ENCODE results near the gene AGAP1.

Gene AGAP1

DNA sequence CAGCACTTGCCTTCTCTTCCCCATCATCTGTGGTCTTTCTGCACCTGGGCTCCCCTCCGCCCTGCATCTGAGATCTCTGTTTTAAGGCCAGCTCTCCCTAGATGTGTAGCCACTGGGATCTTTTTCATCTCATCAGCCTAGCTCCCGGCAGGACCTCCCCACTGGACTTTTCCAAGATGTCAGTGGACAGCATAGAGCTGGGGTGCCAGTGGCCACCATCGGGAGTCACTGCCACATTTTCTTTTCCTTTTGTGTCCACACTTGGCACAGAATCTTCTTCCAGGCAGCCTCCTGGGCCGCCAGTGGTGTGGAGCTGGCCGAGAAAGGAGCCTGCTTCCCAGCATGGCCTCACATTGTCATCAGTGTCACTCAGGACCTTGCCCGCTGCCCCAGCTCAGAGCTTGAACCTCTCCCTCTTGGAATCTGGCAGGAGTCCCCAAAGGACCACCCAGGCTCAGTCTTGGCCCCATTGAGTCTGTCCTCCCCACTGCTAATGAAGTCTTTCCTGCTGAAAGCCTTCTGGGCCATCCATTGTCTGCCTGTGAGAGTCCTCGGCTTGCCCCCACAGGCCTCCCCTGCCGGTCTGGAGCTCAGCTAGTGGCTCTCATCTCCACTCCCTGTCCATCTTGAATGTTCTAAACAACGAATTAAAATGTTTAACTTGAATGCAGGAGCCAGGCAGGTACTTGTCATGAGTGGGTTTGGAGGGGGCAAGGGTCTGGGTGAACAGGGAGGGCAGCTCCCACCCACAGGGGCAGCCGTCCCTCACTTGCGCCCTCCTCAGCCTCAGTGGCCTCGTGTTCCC is 349.9 kb downstream of the AGAP1 start:
- DNase-seq (ENCODE audit: low read depth, low spot score) = no peak

DNA sequence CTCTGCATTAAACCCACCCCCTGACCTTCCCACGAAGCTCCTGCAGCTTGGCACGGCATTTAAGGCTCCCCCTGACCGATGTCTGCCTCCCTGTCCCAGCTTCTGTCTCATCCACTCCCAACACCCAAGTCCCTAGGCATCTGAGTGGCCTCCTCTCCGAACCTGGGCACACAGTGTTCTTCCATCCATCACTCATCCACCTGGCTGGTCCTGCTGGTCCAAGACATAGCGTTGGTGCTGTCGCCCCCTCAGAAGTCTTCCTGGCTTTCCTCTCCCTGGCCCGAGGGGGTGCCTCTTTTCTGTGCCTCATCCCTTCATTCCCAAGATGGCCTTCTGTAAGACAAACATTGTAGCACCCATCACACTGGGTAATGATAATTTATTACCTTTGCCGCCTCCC is 350.7 kb downstream of the AGAP1 start:
- DNase-seq (ENCODE audit: low read depth, low spot score) = no peak

DNA sequence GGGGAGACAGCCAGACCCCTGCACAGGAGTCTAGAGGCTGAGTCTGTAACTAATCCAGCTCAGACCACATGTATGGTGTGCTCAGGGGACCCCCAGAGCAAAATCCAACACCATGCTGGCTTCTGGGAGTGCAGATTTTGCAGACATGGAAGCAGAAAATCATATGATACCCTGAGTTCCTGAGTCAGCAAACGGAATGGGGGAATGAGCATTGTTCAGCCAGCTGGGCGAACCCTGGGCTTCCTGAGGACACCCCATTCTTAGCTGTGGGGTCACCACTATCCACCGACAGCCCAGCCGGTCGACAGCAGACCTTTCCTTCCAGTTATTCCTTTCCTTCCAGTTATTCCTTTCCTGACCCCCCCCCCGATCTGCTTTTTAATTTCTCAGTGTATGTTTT is 351.4 kb downstream of the AGAP1 start:
- DNase-seq (ENCODE audit: low read depth, low spot score) = no peak

DNA sequence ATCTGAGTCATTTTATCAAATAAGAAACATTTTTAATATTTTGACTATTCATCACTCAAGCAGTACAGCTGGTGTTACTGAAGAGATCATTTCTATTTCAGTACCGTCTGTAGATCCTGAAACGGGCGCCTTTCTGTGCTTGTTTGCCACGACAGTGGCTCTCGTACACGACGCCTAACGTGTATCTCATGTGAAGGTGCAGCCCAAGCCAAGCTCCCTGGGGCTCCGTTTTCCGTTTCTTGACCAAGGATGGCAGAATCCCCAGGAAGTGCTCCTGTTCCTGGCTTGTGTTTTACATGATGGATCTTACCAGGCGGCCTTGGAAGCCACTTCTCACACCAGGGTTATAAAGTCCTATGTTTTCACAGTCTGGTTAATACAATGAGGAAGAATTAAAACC is 353.7 kb downstream of the AGAP1 start:
- no peak for DNase-seq (ENCODE audit: low read depth, low spot score)

DNA sequence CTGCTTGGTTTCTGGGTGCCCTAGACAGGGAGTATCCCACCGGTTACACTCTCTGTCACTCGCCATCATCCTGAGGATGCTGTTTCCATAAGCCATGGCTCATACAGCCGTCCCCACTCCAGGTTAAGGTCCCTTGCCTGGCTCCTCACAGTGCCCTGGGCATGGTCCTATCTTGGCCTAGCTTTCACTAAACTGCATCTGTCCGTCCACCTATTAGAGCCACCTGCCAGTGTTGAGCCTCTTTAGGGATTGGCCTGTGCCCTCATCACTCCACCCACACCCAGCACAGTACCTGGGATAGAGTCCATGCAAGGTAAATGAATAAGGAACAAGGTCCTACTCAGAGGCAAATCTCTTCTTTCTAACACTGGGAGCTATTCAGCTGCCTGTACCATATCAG is 354.2 kb downstream of the AGAP1 start:
- DNase-seq (ENCODE audit: low read depth, low spot score) = no peak

DNA sequence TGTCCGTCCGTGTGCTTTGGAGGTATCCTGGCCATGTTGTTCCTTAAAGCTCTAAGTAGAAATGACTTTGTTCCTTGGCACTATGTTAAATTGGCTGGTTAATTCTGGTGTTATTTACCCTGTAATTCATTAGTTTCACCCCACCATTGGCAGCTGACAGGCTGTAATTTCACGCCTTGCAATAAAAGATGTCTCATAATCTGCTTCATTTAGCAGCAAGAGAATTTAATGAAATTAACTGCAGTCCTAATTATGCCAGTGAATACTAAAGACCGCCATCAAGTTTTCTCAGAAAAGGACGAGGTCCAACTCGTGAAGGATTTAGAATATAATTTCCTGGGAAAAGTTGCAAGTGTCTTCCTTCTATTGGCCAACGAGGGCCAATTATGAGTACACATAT is 355.1 kb downstream of the AGAP1 start:
- no peak for DNase-seq (ENCODE audit: low read depth, low spot score)

DNA sequence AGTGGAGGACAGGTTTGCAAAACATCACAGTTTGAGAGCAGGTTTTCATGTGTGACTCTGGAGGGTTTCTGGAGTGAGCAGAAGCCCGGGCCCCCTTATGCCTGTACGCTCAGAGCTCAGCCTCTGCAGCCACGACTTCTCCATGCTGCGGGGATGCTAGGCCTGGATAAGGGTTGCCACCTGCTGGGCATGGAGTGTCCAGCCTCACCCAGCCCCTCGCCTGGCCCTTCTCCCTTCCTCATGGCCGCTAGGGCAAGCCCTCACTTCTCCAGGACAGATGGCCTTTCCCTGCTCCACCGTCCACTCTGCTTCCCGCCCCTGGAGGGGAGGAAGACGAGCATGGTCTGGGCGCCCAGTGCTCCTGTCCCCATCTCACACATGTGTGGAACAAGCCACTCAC is 355.6 kb downstream of the AGAP1 start:
- DNase-seq (ENCODE audit: low read depth, low spot score) = no peak

DNA sequence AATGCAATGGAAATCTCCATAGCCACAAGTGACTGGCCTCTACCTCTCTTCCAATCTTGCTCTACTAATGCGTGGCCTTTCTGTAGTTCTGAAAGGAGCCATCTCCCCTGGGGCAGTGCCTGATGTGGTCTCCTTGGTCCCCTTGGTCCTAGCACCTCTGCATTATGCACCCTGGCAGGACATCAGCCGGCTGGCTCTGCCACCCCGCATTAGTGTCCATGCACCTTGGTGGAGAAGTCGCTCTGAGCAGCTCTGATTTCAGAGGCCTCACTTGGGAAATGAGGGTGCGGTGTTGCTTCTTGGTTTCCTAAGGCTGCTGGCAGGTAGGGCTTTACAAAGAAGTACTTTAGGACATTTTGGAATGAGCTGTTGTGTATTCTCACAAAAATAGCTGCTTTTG is 356.4 kb downstream of the AGAP1 start:
- no peak for DNase-seq (ENCODE audit: low read depth, low spot score)

DNA sequence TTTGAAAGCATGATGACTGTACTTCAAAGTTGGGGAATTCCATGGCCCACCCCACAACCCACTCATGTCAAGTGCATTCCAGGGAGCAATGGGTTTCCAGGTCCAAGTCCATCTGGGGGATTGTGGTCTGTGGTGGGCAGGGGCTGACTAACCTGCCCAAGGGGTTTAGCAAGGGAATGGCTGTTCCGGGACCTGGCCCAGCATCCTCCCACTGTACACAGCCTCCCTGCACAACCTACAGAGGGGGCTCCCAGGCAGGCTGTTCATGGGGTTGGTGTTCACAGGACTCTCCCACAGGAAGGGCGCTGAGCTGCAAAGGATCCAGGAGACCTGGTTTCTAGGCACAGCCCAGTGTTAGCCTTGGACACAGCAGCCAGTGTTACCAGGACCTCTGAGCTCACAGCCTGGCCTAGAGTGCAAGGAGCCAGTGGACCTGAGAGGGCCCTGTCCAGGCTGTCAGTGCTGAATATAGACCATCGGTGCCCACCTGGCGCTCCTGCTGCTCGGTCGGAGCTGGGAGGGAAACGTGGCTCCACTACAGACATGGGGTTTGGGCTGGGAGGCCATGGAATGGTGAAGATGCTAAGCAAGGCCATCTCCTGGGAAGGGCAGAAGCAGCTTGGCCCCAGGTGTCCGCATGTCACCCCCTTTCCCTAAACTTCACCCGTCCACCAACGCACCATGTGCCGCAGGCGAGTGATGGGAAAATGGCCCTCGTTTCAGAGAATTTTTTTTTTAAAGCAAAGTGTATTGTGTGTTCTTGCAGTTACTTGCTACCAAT is 357.1 kb downstream of the AGAP1 start:
- no peak for DNase-seq (ENCODE audit: low read depth, low spot score)

DNA sequence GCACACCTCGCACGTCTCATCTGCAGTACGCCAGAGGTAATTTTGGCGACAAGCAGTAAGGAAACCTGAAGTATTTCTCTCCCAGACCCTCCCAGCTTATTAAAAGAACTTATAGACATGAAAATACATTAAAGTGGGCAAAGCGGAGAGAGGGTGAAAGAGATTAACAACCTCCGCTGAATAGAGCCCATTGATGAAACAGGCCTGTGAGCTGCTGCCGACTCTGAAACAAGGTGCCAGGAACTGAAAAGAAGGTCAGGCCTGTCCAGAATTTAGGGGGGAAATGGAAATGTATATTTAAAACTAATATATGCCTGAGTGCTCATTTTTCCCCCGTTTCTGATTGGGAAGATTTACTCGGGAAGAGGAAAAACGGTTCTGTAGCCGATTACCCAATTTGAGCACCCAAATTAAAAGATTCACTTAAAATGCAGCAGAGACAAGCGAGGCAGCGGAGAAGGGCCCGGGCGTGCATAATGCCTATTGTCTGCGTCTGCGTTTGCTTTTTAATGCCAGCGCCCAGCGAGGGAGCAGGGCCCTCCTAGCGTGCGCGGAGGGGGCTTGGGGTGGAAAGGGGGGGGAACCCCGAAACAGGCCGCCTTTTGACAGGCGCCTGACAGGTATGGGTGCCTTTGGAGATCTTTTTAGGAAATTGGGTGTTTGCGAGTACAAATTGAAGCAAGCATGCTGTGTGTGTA is 358.1 kb downstream of the AGAP1 start:
- no peak for DNase-seq (ENCODE audit: low read depth, low spot score)

DNA sequence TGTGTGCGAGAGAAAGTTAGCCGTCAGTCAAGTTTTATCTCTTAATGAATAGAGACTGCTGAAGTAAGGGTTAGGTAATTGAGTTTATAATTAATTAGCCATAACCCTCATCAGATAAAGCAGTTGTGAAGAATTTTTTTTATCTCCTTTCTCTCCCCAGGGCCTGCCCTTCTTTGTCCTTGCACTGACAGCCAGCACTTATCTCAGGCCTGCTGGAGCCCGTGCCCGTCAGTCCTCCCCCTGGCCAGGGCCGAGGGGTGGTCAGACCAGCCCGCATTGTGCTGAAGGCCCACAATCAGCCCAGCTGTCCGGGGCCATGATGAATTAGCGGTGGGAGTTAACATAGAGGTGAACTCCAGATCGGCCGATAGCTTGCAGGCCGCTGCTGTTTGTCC is 358.7 kb downstream of the AGAP1 start:
- no peak for DNase-seq (ENCODE audit: low read depth, low spot score)

DNA sequence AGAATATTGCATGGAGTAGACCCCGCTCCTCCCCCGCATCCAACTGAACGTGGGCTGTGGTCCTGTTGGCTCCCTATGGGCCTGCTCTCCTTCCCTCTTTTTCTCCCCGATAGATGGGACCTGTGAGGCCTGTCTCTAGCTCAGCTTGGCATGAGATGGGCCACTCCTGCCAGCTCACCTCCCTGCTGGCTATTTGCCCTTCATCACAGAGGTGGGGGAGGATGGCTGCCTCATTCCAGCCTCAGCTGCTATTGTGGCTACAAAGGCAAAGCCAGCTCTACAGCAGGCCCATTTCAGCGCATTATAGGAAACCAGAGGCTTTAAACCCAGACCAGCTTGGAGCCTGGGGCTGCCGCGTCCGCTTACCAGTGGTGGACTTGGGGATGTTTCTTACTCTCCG is 360.4 kb downstream of the AGAP1 start:
- no peak for DNase-seq (ENCODE audit: low read depth, low spot score)

DNA sequence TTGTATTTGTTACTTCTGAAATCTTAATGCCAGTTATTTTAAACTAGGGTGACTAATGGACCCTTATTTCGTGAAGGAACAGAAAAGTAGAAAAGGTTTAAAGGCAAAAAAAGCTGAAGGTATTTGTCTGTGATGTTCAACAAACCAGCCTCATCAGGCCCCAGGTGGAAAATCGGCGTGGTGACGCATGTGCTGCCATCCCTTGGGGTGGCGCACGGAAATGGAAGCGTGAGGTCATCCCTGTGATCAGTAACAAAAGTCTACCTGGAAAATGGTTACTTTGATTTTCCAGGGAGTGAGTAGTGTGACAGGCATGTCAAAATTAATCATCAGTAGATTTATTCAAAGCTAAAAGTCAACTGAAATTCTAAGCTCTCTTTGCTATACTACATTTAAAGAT is 361.2 kb downstream of the AGAP1 start:
- DNase-seq (ENCODE audit: low read depth, low spot score) = no peak

DNA sequence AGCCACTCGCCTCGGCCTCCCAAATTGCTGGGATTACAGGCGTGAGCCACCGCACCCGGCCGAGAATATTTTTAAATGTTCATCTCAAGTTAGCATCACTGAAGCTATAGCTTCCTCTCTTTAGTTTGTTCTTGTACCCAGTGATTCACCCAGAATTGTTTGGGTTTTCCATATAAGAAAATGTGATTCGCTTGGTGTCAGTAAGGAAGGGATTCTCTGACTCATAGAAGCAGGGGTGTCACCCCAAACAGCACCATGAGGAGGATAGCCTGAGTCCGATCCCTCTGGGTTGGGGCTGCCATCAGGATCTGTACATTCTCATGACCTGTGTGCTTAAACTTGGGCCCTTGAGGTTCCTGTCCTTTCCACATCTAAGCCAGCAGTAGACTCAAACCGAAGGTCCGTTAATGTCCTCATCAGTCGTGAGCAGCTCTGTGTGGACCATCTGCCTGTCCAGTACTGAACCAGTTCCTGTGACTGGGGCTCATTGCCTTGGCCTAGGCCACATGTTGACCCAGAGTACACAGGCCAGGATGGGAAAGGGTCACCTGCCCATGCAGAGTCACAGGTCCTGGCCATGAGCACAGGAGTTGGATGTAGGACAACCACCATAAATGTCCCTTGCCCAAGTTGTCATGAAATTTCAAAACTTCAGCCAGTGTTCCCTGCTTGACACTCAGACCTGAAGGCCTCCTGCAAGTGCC is 362.5 kb downstream of the AGAP1 start:
- no peak for DNase-seq (ENCODE audit: low read depth, low spot score)

DNA sequence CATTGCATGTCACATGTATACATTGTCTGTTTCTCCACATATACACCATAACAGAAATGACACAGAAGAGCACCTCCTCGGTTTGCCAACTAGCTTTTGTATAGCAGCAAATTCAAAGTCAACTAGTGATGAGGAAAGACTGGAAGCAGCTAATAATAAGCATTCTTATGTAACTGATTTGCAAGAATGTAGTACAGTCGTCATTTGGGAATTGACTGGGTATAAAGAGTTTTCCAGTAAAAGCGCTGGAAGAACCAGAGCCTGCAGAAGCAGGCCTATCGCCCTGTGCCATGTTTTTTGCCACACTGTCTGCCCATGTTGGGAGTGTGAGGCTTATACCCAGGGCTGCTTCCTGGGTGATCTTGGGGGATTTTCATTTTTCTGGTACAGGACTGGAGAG is 363.8 kb downstream of the AGAP1 start:
- DNase-seq (ENCODE audit: low read depth, low spot score) = no peak

DNA sequence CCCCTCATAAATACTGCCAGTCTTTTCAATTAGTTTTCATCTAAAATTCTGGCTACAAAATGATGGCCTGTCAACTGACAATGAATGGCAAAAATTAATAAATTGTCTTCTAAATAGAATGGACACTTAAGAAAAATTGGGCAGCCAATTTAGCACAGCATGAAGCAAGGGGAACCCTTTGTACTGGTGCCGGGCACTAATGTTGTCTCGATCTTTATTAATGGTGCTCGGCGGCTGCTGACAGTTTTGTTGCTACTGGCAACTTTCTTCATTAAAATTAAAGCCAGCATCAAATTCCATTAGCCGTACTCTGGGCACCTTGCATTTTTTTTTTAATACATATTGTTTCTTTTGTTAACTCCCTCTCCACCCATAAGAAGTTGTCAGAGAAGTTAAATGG is 365.0 kb downstream of the AGAP1 start:
- DNase-seq (ENCODE audit: low read depth, low spot score) = no peak

DNA sequence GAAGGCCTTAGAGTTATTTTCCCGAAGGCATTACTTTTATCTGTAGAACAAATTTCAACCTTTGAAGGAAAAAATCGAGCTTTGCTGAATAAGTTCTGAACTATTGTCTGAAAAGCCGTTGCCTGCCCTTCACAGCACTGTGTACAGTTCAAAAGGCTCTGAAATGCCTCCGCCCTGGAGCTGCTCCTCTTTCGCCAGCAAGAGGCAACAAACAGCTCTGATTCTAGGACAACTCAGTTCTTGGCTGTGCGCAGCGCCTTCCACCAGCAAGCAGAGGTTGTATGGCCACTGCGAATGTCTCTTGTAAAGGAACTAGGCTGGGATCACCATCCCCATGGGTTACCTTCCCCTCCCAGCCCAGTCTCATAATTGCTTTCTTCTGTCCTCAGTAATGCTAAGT is 365.8 kb downstream of the AGAP1 start:
- DNase-seq (ENCODE audit: low read depth, low spot score) = no peak

DNA sequence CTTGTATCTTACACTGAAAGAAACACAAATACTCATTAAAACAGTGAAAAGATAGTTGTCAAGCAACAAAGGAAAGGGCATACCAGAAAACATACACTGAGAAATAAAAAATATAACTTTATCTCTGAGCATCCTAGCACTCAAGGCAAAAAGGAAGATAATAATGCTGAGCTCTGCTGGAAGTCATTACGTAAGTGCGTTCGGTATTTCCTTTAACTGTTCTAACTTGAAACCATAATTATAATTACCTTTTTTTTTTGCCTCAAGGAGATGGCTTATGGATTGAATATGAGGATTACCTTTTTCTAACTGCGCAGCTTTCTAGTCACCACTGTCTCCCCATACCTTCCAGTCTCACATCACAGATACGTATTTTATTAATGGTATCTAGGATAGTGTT is 366.3 kb downstream of the AGAP1 start:
- no peak for DNase-seq (ENCODE audit: low read depth, low spot score)

DNA sequence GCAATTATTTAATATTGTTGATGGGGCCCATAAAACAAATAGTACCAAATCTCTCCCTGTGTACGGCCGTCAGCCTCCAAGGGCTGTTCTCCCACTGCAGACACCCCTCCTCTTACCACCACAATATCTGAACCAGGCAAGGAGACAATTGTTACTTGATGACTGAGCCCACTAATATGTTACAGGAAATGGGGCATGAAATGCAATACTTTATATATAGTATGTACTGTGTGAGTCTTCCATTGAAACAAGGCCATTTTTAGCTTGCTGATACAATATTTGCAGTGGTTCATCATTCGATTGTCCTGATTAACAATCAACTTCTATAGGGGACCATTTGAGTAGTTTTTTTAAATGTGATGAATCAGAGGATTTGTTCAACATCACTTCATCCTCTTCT is 367.0 kb downstream of the AGAP1 start:
- no peak for DNase-seq (ENCODE audit: low read depth, low spot score)

DNA sequence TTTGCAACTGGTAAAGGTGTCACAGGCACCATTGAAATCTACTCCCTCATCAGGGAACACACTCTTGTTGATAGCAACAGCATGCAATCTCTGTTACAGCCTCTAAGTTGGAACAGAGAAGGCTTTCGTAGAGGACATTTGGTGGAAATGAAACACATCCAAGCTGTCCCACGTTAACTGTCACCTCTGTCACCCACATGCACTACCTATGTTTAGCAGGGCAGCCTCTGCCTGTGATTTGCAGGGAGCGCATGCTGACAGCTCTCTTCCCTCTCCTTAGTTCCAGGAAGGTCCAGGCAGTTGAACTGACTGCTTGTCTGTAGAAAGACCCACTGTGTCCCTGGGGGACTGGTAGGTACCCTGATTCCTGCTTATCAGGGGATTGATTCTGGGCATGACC is 367.5 kb downstream of the AGAP1 start:
- no peak for DNase-seq (ENCODE audit: low read depth, low spot score)

DNA sequence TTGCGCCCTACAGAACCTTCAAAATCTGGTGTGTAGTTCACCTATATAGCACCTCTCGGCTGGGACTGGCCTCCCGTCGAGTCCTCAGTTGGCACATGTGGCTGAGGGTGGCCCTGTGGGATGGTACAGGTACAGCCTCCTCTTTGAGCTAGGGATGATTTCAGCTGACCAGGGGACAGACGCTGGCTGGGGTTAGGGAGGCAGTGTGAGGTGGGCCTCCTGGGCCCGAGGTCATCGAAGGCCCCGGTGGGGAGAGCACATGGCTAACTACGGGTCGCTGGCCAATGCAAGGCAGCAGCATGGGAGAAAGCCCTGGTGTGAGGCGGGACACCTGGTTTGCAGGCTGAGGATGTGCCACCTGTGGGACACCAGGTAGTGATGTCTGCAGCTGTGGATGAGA is 369.6 kb downstream of the AGAP1 start:
- no peak for DNase-seq (ENCODE audit: low read depth, low spot score)

DNA sequence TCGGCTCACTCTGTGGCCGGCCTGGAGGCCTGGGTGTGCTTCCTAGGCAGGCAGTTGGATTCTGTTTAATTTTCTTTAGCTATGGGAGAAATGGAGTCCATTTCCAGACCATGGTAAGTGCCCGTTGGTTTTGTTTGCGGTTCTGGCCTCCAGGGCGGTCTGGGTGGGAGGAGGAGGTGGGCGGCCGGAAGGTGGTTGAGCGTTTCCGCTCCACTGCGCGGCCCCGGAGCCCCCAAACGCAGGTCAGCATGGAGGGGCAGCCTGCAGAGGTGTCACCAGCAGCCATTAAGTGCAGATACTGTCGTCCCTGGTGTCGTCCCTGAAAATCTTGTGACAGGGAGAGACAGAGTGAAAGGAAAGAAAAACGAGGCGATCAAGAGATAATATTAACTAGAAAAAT is 370.5 kb downstream of the AGAP1 start:
- no peak for DNase-seq (ENCODE audit: low read depth, low spot score)
